ENCODE measurements around the gene USP24.

GRCh38 chr1:55069280-55069679, 145.9 kb downstream of the USP24 start:
- TF ChIP-seq, protein P1, sequence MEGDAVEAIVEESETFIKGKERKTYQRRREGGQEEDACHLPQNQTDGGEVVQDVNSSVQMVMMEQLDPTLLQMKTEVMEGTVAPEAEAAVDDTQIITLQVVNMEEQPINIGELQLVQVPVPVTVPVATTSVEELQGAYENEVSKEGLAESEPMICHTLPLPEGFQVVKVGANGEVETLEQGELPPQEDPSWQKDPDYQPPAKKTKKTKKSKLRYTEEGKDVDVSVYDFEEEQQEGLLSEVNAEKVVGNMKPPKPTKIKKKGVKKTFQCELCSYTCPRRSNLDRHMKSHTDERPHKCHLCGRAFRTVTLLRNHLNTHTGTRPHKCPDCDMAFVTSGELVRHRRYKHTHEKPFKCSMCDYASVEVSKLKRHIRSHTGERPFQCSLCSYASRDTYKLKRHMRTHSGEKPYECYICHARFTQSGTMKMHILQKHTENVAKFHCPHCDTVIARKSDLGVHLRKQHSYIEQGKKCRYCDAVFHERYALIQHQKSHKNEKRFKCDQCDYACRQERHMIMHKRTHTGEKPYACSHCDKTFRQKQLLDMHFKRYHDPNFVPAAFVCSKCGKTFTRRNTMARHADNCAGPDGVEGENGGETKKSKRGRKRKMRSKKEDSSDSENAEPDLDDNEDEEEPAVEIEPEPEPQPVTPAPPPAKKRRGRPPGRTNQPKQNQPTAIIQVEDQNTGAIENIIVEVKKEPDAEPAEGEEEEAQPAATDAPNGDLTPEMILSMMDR (conservative IDR thresholded peaks at IDR 0.05; ENCODE audit: low read length): no peak
- TF ChIP-seq EZH2phosphoT487 (IDR thresholded peaks at IDR 0.05; ENCODE audit: borderline replicate concordance): no peak
